ENCODE data around the gene NOS1AP. TPM values are rescaled to one million over a fixed set of nuclear protein-coding genes. Genes with fewer than 3 reads are reported as not detected.
A peak's percentile ranks its signal among the peaks of the same experiment; 100 is the strongest.

The NOS1AP gene
- total and polyA plus RNA-seq, 2 donors from 2014 or later: 0.47 to 10.7 TPM

GRCh38 chr1:162229549-162229948 is 160.1 kb downstream of the NOS1AP start:
- Histone ChIP-seq H3K4me3 (ENCODE audit: low read length in 3 of 3) (no peak overlapping the region), H3K27me3 (ENCODE audit: control insufficient read depth, insufficient read depth, low read length) (no peaks in the 10 kb centered on the region), H3K9me3 (ENCODE audit: control insufficient read depth in 2 of 3, insufficient read depth in 1 of 3, low read length in 3 of 3) (no peaks in the 10 kb centered on the region), H3K9ac (ENCODE audit: low read length in 3 of 3) (no peak overlapping the region), H3K4me1 (ENCODE audit: control insufficient read depth in 2 of 3, insufficient read depth in 2 of 3, low read depth in 1 of 3, low read length in 3 of 3) (peaks cover 0 to 5% (median 2%) of the 10 kb centered on the region in 3 donors), H3K27ac (ENCODE audit: low read depth in 2 of 2, low read length in 2 of 2) (no peak overlapping the region), H3K36me3 (ENCODE audit: control insufficient read depth in 2 of 3, insufficient read depth in 3 of 3, low read length in 3 of 3) (no peaks in the 10 kb centered on the region)
- DNase-seq (no peak), FAIRE-seq (no peak)
- intact Hi-C loops (cut with DNase I): no loop called here
- TF ChIP-seq CTCF (IDR thresholded peaks at IDR 0.05; ENCODE audit: borderline replicate concordance, extremely low read depth, insufficient read depth): no peak

- intact Hi-C loops (cut with DNase I): no loop called here
- FAIRE-seq: no peak
- Histone ChIP-seq H3K4me1 (ENCODE audit: control insufficient read depth in 2 of 3, insufficient read depth in 2 of 3, low read depth in 1 of 3, low read length in 3 of 3) (peaks cover 0 to 5% (median 2%) of the 10 kb centered on the region in 3 donors), H3K27ac (ENCODE audit: low read depth in 2 of 2, low read length in 2 of 2) (no peak overlapping the region), H3K4me3 (ENCODE audit: low read length in 3 of 3) (no peak overlapping the region), H3K9me3 (ENCODE audit: control insufficient read depth in 2 of 3, insufficient read depth in 1 of 3, low read length in 3 of 3) (no peaks in the 10 kb centered on the region), H3K36me3 (ENCODE audit: control insufficient read depth in 2 of 3, insufficient read depth in 3 of 3, low read length in 3 of 3) (no peaks in the 10 kb centered on the region), H3K27me3 (ENCODE audit: control insufficient read depth, insufficient read depth, low read length) (no peaks in the 10 kb centered on the region), H3K9ac (ENCODE audit: low read length in 3 of 3) (no peak overlapping the region)
- peak; percentile 38 for TF ChIP-seq CTCF (IDR thresholded peaks at IDR 0.05; ENCODE audit: borderline replicate concordance, extremely low read depth, insufficient read depth)
- DNase-seq: peak in 3 of 5 donors; percentile 27 to 57 (median 49)
These were observed 160.6 kb downstream of the NOS1AP start for GRCh38 chr1:162230096-162230495.

- intact Hi-C loops (cut with DNase I): no loop called here
- TF ChIP-seq CTCF (IDR thresholded peaks at IDR 0.05; ENCODE audit: borderline replicate concordance, extremely low read depth, insufficient read depth): no peak
- no peak overlapping the region for H3K9ac ChIP-seq (ENCODE audit: low read length in 3 of 3)
- no peaks in the 10 kb centered on the region for H3K9me3 ChIP-seq (ENCODE audit: control insufficient read depth in 2 of 3, insufficient read depth in 1 of 3, low read length in 3 of 3)
- no peak overlapping the region for H3K4me3 ChIP-seq (ENCODE audit: low read length in 3 of 3)
- peaks cover 0 to 6% (median 2%) of the 10 kb centered on the region in 3 donors for H3K4me1 ChIP-seq (ENCODE audit: control insufficient read depth in 2 of 3, insufficient read depth in 2 of 3, low read depth in 1 of 3, low read length in 3 of 3)
- FAIRE-seq (no peak), DNase-seq (no peak)
- H3K27me3 ChIP-seq (ENCODE audit: control insufficient read depth, insufficient read depth, low read length): no peaks in the 10 kb centered on the region
- H3K27ac ChIP-seq (ENCODE audit: low read depth in 2 of 2, low read length in 2 of 2): no peak overlapping the region
- H3K36me3 ChIP-seq (ENCODE audit: control insufficient read depth in 2 of 3, insufficient read depth in 3 of 3, low read length in 3 of 3): no peaks in the 10 kb centered on the region
These were observed 161.0 kb downstream of the NOS1AP start for GRCh38 chr1:162230517-162230916.
